NCI-H345 treated with DMSO at 0.1 percent for 48 hours (cell line): ENCODE measurements around the gene LUC7L2.
"Not testable (repeated sequence)": the region's sequence is repeated elsewhere in the genome, so short reads cannot be mapped to it uniquely, and the experiment has no call there.

ENCODE experiments used
- DNase-seq: peaks from one replicate; lab custom pipeline; 2025; ENCODE audit not compliant: unreplicated experiment; lab: John Stamatoyannopoulos, UW

The LUC7L2 gene

GRCh38 chr7:139359366-139360209 lies at the start of gene LUC7L2:
Gene LUC7L2, plus strand, starts transcription at chr7:139359894. Its CDS starts 368 bp downstream, at chr7:139360262.
- DNase-seq, result peak; percentile 95

- no peak for DNase-seq
Observed at GRCh38 chr7:139317939-139318505, 41.7 kb upstream of the LUC7L2 start.

- DNase-seq, result no peak
Observed at GRCh38 chr7:139321071-139321745, 38.5 kb upstream of the LUC7L2 start.

GRCh38 chr7:139324709-139325108 lies 35.0 kb upstream of the LUC7L2 start:
- DNase-seq, result not testable (repeated sequence)

- DNase-seq, result no peak
Observed at GRCh38 chr7:139328375-139328774, 31.3 kb upstream of the LUC7L2 start.

GRCh38 chr7:139329119-139329518 lies 30.6 kb upstream of the LUC7L2 start:
- DNase-seq, result no peak

GRCh38 chr7:139330333-139331030 lies 29.2 kb upstream of the LUC7L2 start:
- DNase-seq, result no peak

GRCh38 chr7:139332697-139333359 lies 26.9 kb upstream of the LUC7L2 start:
- DNase-seq, result no peak

- DNase-seq, result not testable (repeated sequence)
Observed at GRCh38 chr7:139333443-139333842, 26.3 kb upstream of the LUC7L2 start.

- no peak for DNase-seq
Observed at GRCh38 chr7:139334399-139335150, 25.1 kb upstream of the LUC7L2 start.

GRCh38 chr7:139339025-139339424 lies 20.7 kb upstream of the LUC7L2 start:
- DNase-seq, result no peak

- no peak for DNase-seq
Observed at GRCh38 chr7:139339698-139340036, 20.0 kb upstream of the LUC7L2 start.

GRCh38 chr7:139340037-139340807 lies 19.5 kb upstream of the LUC7L2 start:
- peak; percentile 97 for DNase-seq

- DNase-seq, result no peak
Observed at GRCh38 chr7:139340808-139341057, 19.0 kb upstream of the LUC7L2 start.

- peak; percentile 84 for DNase-seq
Observed at GRCh38 chr7:139341058-139341775, 18.5 kb upstream of the LUC7L2 start, which contains the start of gene FMC1. Gene FMC1, plus strand, starts transcription at chr7:139341337. Its CDS starts 48 bp downstream, at chr7:139341385.

GRCh38 chr7:139341776-139342226 lies 17.9 kb upstream of the LUC7L2 start:
- DNase-seq, result peak; percentile 48

GRCh38 chr7:139345042-139345441 lies 14.7 kb upstream of the LUC7L2 start:
- DNase-seq, result no peak

- DNase-seq, result no peak
Observed at GRCh38 chr7:139351027-139351426, 8.7 kb upstream of the LUC7L2 start.

- DNase-seq, result no peak
Observed at GRCh38 chr7:139354729-139355128, 5.0 kb upstream of the LUC7L2 start.
